Mucosa of rectum (tissue), 2 donors: Measurements from ENCODE around the gene GSK3A.

Source experiments
- H3K27ac ChIP-seq, 2 donors: one replicate each; pipeline ENCODE4 v1.7.0; 2013; ENCODE audit warnings: inconsistent platforms in 2 of 2, low read depth in 2 of 2, low read length in 2 of 2
- H3K27me3 ChIP-seq, 2 donors: one replicate each; pipeline ENCODE4 v1.7.0; 2013; ENCODE audit warnings: low read length in 2 of 2; ENCODE audit not compliant: control insufficient read depth in 2 of 2, insufficient read depth in 2 of 2
- H3K36me3 ChIP-seq, 2 donors: one replicate each; pipeline ENCODE4 v1.7.0; 2013; ENCODE audit warnings: low read length in 2 of 2; ENCODE audit not compliant: control insufficient read depth in 2 of 2, insufficient read depth in 2 of 2
- H3K4me1 ChIP-seq, 2 donors: one replicate each; pipeline ENCODE4 v1.7.0; 2013; ENCODE audit warnings: low read length in 2 of 2, mild to moderate bottlenecking in 1 of 2; ENCODE audit not compliant: control insufficient read depth in 2 of 2, insufficient read depth in 2 of 2
- H3K4me3 ChIP-seq, 2 donors: one replicate each; pipeline ENCODE4 v1.7.0; 2013; ENCODE audit warnings: low read length in 2 of 2
- H3K9ac ChIP-seq, 2 donors: one replicate each; pipeline ENCODE4 v1.7.0; 2013; ENCODE audit warnings: low read length in 2 of 2, low read depth in 1 of 2, mild to moderate bottlenecking in 1 of 2
- H3K9me3 ChIP-seq, 2 donors: one replicate each; pipeline ENCODE4 v1.7.0; 2013; ENCODE audit warnings: low read length in 2 of 2; ENCODE audit not compliant: control insufficient read depth in 2 of 2
- donor health status: healthy.
- donor health status: Normal muscosa, but diverticular disease.

The GSK3A gene

GRCh38 chr19:42189133-42189532, 53.3 kb downstream of the GSK3A start:
- Histone ChIP-seq H3K9me3 (peaks cover 0 to 3% of the 10 kb centered on the region in 2 donors), H3K4me3 (no peak overlapping the region), H3K36me3 (no peaks in the 10 kb centered on the region), H3K27me3 (no peaks in the 10 kb centered on the region), H3K9ac (no peak overlapping the region), H3K27ac (no peak overlapping the region), H3K4me1 (peaks cover 21 to 33% of the 10 kb centered on the region in 2 donors)

GRCh38 chr19:42188665-42189064, 53.7 kb downstream of the GSK3A start:
- Histone ChIP-seq H3K27ac (no peak overlapping the region), H3K27me3 (no peaks in the 10 kb centered on the region), H3K36me3 (no peaks in the 10 kb centered on the region), H3K4me3 (no peak overlapping the region), H3K9me3 (peaks cover 0 to 3% of the 10 kb centered on the region in 2 donors), H3K9ac (no peak overlapping the region), H3K4me1 (peaks cover 22 to 34% of the 10 kb centered on the region in 2 donors)

- Histone ChIP-seq H3K9ac (no peak overlapping the region), H3K9me3 (no peaks in the 10 kb centered on the region), H3K27ac (no peak overlapping the region), H3K36me3 (no peaks in the 10 kb centered on the region), H3K27me3 (peaks cover 0 to 4% of the 10 kb centered on the region in 2 donors), H3K4me3 (no peak overlapping the region), H3K4me1 (peaks cover 6 to 10% of the 10 kb centered on the region in 2 donors)
Measured at GRCh38 chr19:42185277-42185676, 57.1 kb downstream of the GSK3A start.

GRCh38 chr19:42184401-42184861, 58.0 kb downstream of the GSK3A start:
- Histone ChIP-seq H3K9me3 (no peaks in the 10 kb centered on the region), H3K4me3 (no peak overlapping the region), H3K9ac (no peak overlapping the region), H3K4me1 (peaks cover 6 to 10% of the 10 kb centered on the region in 2 donors), H3K27me3 (peaks cover 7 to 12% of the 10 kb centered on the region in 2 donors), H3K36me3 (no peaks in the 10 kb centered on the region), H3K27ac (no peak overlapping the region)
